Measurements from ENCODE around the gene EEIG1.
A peak's percentile ranks its signal among the peaks of the same experiment; 100 is the strongest.

EEIG1 gene

DNA sequence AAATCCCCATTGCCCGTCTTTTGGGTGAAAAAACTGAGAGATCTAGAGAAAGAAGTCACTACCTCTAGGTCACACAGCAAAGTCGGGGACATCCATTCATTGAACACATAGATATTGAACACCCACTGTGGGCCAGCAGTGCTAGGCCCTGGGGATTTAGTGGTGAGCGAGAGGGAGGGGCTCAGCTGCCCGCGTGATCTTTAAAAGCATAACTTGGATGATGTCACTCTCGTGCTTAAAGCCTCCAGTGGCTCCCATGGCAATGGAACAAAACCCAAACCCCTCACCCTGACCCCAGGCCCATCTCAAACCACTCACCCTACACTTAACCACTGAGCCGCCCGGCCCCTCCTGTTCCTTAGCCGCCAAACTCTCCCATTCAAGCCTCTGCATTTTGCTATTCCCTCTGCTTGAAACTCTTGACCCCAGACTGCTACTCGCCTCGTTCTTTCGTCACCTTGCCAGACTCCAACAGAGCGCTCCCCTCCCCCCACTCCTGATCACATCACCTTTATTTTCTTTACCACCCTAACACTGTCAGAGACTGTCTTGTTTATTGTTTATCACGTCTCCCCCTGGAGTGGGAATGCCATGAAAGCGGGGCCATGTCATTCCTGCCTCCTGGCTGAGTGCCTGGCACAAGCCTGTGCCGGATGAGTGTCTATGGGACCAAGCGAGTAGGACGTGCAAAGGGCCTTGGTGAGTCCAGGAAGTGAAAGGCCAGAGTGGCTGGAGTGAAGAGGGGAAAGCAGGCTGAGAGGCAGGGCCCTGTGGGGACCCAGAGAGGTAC, 49.5 kb downstream of the EEIG1 start (continued):
- peak; percentile 29; the same call in 1 of the 2 replicates for TF ChIP-seq ZBTB1 (tag by site-specific recombination; IDR thresholded peaks at IDR 0.05)
- TF ChIP-seq SP2 (tag by site-specific recombination; IDR thresholded peaks at IDR 0.05): 0 out of 2 replicates have a peak, but pooled peaks have one; percentile 22
- TF ChIP-seq ZNF600 (tag by site-specific recombination; IDR thresholded peaks at IDR 0.05): peak; percentile 86
- TF ChIP-seq, protein P1, sequence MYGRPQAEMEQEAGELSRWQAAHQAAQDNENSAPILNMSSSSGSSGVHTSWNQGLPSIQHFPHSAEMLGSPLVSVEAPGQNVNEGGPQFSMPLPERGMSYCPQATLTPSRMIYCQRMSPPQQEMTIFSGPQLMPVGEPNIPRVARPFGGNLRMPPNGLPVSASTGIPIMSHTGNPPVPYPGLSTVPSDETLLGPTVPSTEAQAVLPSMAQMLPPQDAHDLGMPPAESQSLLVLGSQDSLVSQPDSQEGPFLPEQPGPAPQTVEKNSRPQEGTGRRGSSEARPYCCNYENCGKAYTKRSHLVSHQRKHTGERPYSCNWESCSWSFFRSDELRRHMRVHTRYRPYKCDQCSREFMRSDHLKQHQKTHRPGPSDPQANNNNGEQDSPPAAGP (tag by site-specific recombination; IDR thresholded peaks at IDR 0.05): peak; percentile 57; the same call in 1 of the 2 replicates
- TF ChIP-seq ZNF629 (tag by site-specific recombination; IDR thresholded peaks at IDR 0.05): peak; percentile 98
- TF ChIP-seq, protein P2, sequence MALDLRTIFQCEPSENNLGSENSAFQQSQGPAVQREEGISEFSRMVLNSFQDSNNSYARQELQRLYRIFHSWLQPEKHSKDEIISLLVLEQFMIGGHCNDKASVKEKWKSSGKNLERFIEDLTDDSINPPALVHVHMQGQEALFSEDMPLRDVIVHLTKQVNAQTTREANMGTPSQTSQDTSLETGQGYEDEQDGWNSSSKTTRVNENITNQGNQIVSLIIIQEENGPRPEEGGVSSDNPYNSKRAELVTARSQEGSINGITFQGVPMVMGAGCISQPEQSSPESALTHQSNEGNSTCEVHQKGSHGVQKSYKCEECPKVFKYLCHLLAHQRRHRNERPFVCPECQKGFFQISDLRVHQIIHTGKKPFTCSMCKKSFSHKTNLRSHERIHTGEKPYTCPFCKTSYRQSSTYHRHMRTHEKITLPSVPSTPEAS (tag by site-specific recombination; IDR thresholded peaks at IDR 0.05): peak; percentile 50; the same call in 1 of the 2 replicates
- 0 out of 2 replicates have a peak, but pooled peaks have one; percentile 24 for TF ChIP-seq KLF7 (tag by site-specific recombination; IDR thresholded peaks at IDR 0.05; ENCODE audit: borderline replicate concordance)
- TF ChIP-seq ZBTB17 (tag by site-specific recombination; IDR thresholded peaks at IDR 0.05): peak; percentile 75
- TF ChIP-seq, protein P3, sequence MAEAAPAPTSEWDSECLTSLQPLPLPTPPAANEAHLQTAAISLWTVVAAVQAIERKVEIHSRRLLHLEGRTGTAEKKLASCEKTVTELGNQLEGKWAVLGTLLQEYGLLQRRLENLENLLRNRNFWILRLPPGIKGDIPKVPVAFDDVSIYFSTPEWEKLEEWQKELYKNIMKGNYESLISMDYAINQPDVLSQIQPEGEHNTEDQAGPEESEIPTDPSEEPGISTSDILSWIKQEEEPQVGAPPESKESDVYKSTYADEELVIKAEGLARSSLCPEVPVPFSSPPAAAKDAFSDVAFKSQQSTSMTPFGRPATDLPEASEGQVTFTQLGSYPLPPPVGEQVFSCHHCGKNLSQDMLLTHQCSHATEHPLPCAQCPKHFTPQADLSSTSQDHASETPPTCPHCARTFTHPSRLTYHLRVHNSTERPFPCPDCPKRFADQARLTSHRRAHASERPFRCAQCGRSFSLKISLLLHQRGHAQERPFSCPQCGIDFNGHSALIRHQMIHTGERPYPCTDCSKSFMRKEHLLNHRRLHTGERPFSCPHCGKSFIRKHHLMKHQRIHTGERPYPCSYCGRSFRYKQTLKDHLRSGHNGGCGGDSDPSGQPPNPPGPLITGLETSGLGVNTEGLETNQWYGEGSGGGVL (tag by site-specific recombination; IDR thresholded peaks at IDR 0.05): peak; percentile 93
- TF ChIP-seq, protein P4, sequence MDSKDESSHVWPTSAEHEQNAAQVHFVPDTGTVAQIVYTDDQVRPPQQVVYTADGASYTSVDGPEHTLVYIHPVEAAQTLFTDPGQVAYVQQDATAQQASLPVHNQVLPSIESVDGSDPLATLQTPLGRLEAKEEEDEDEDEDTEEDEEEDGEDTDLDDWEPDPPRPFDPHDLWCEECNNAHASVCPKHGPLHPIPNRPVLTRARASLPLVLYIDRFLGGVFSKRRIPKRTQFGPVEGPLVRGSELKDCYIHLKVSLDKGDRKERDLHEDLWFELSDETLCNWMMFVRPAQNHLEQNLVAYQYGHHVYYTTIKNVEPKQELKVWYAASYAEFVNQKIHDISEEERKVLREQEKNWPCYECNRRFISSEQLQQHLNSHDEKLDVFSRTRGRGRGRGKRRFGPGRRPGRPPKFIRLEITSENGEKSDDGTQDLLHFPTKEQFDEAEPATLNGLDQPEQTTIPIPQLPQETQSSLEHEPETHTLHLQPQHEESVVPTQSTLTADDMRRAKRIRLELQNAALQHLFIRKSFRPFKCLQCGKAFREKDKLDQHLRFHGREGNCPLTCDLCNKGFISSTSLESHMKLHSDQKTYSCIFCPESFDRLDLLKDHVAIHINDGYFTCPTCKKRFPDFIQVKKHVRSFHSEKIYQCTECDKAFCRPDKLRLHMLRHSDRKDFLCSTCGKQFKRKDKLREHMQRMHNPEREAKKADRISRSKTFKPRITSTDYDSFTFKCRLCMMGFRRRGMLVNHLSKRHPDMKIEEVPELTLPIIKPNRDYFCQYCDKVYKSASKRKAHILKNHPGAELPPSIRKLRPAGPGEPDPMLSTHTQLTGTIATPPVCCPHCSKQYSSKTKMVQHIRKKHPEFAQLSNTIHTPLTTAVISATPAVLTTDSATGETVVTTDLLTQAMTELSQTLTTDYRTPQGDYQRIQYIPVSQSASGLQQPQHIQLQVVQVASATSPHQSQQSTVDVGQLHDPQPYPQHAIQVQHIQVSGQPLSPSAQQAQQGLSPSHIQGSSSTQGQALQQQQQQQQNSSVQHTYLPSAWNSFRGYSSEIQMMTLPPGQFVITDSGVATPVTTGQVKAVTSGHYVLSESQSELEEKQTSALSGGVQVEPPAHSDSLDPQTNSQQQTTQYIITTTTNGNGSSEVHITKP (tag by site-specific recombination; IDR thresholded peaks at IDR 0.05): 0 out of 2 replicates have a peak, but pooled peaks have one; percentile 20
- no peak for TF ChIP-seq ZNF670 (tag by site-specific recombination; IDR thresholded peaks at IDR 0.05; ENCODE audit: low read depth)
- no peak for TF ChIP-seq KLF10 (tag by site-specific recombination; IDR thresholded peaks at IDR 0.05)
- TF ChIP-seq ZNF776 (tag by site-specific recombination; IDR thresholded peaks at IDR 0.05; ENCODE audit: borderline replicate concordance): no peak
- peak; percentile 100 for TF ChIP-seq GLIS1 (tag by site-specific recombination; IDR thresholded peaks at IDR 0.05)
- TF ChIP-seq ZNF24 (tag by site-specific recombination; IDR thresholded peaks at IDR 0.05): peak; percentile 28; the same call in 1 of the 2 replicates
- TF ChIP-seq, protein P5, sequence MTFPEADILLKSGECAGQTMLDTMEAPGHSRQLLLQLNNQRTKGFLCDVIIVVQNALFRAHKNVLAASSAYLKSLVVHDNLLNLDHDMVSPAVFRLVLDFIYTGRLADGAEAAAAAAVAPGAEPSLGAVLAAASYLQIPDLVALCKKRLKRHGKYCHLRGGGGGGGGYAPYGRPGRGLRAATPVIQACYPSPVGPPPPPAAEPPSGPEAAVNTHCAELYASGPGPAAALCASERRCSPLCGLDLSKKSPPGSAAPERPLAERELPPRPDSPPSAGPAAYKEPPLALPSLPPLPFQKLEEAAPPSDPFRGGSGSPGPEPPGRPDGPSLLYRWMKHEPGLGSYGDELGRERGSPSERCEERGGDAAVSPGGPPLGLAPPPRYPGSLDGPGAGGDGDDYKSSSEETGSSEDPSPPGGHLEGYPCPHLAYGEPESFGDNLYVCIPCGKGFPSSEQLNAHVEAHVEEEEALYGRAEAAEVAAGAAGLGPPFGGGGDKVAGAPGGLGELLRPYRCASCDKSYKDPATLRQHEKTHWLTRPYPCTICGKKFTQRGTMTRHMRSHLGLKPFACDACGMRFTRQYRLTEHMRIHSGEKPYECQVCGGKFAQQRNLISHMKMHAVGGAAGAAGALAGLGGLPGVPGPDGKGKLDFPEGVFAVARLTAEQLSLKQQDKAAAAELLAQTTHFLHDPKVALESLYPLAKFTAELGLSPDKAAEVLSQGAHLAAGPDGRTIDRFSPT (tag by site-specific recombination; IDR thresholded peaks at IDR 0.05): peak; percentile 62; the same call in 1 of the 2 replicates
- no peak for TF ChIP-seq SCRT1 (tag by site-specific recombination; IDR thresholded peaks at IDR 0.05; ENCODE audit: borderline replicate concordance)
- TF ChIP-seq TCF7L2 (IDR thresholded peaks at IDR 0.05; ENCODE audit: borderline replicate concordance, low read depth, low read length): no peak
- TF ChIP-seq, protein P6, sequence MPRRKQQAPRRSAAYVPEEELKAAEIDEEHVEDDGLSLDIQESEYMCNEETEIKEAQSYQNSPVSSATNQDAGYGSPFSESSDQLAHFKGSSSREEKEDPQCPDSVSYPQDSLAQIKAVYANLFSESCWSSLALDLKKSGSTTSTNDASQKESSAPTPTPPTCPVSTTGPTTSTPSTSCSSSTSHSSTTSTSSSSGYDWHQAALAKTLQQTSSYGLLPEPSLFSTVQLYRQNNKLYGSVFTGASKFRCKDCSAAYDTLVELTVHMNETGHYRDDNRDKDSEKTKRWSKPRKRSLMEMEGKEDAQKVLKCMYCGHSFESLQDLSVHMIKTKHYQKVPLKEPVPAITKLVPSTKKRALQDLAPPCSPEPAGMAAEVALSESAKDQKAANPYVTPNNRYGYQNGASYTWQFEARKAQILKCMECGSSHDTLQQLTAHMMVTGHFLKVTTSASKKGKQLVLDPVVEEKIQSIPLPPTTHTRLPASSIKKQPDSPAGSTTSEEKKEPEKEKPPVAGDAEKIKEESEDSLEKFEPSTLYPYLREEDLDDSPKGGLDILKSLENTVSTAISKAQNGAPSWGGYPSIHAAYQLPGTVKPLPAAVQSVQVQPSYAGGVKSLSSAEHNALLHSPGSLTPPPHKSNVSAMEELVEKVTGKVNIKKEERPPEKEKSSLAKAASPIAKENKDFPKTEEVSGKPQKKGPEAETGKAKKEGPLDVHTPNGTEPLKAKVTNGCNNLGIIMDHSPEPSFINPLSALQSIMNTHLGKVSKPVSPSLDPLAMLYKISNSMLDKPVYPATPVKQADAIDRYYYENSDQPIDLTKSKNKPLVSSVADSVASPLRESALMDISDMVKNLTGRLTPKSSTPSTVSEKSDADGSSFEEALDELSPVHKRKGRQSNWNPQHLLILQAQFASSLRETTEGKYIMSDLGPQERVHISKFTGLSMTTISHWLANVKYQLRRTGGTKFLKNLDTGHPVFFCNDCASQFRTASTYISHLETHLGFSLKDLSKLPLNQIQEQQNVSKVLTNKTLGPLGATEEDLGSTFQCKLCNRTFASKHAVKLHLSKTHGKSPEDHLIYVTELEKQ (tag by site-specific recombination; IDR thresholded peaks at IDR 0.05; ENCODE audit: borderline replicate concordance): peak; percentile 81; the same call in 1 of the 2 replicates
- TF ChIP-seq ZBTB20 (tag by site-specific recombination; IDR thresholded peaks at IDR 0.05): peak; percentile 85
- TF ChIP-seq, protein P7, sequence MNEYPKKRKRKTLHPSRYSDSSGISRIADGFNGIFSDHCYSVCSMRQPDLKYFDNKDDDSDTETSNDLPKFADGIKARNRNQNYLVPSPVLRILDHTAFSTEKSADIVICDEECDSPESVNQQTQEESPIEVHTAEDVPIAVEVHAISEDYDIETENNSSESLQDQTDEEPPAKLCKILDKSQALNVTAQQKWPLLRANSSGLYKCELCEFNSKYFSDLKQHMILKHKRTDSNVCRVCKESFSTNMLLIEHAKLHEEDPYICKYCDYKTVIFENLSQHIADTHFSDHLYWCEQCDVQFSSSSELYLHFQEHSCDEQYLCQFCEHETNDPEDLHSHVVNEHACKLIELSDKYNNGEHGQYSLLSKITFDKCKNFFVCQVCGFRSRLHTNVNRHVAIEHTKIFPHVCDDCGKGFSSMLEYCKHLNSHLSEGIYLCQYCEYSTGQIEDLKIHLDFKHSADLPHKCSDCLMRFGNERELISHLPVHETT (tag by site-specific recombination; IDR thresholded peaks at IDR 0.05): peak; percentile 72

Measured in HEK293 (cell line).